HG02588 (cell line): Measurements from ENCODE around the gene PCDH17.

Source experiments
- ATAC-seq: cut with Tn5 transposase; IDR thresholded peaks from one replicate; pipeline ENCODE4 v1.9.1; 2021; ENCODE audit warnings: mild to moderate bottlenecking, moderate library complexity; ENCODE audit not compliant: unreplicated experiment

PCDH17 gene

GRCh38 chr13:57633950-57634838 lies 2.6 kb downstream of the PCDH17 start:
- ATAC-seq = no peak

- no peak for ATAC-seq
These were observed 3.3 kb downstream of the PCDH17 start for GRCh38 chr13:57634839-57635165.

GRCh38 chr13:57635541-57636085 lies 4.1 kb downstream of the PCDH17 start:
- no peak for ATAC-seq

DNA sequence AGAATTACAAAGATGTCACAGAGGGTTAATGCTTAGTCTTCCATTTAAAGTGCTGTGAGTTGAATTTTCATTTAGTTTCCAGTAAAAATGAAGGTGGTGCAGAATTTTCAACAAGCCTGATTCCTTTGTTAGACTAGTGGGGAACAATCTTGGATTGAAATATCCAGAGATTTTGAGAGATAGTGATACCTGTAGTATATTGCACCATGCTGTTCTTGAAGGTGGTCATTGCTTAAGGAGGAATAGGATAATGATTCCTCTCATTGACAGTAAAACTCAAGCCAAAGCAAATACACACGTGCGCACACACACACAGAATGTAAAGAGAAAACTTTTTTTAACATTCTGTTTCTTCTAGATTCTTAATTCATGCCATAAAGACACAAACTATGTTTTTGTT lies 5.3 kb downstream of the PCDH17 start:
- ATAC-seq = no peak

DNA sequence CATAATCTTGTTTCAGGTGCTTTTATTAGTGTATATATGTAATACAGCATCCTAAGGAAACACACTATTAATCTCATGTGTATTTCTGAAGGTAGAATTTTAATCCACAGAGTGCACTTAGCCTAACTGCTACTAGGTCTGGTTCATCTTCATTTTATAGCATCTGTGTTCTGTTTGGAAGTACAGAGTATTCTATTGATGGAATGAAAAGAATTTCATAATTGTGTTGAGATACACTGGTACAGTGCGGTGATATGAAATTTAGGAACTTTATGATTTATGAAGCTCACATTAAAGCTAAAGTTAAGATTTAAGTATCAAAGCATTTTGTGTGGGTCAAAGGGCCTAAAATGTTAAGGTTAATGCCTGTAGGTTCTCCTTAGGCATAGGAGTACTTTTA lies 6.0 kb downstream of the PCDH17 start:
- no peak for ATAC-seq

DNA sequence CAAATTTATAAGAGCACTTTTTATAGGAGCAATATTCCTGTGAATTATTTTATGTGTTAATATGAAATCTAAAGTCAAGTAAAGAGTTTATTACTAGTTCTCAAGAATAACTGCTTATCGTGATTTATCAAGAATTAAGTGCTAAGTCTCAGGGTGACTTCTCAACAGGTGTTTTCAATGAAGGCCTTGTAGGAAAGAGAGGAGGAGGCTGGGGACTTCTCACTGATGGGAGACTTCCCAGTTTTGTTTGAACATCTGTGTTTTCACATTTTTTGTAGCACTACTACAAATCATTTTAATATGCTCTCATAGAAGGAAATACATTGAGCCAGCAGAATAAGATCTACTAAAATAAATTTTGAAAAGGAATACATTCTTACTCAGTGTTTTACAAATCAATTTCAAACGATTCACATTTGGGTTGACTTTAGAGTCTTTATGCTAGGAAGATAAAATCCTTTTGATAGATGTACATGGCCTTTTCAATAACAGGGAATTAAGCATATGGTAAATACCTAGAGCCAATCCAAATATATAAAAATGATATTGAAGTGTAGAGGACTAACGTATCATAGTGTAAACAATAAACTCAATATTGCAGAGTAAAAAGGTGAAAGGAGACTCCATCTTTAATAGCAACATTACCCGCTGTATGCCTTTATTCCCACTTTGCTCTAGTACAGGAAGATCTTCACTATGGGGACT lies 6.8 kb downstream of the PCDH17 start:
- no peak for ATAC-seq

GRCh38 chr13:57640607-57641006 lies 9.1 kb downstream of the PCDH17 start:
- no peak for ATAC-seq

DNA sequence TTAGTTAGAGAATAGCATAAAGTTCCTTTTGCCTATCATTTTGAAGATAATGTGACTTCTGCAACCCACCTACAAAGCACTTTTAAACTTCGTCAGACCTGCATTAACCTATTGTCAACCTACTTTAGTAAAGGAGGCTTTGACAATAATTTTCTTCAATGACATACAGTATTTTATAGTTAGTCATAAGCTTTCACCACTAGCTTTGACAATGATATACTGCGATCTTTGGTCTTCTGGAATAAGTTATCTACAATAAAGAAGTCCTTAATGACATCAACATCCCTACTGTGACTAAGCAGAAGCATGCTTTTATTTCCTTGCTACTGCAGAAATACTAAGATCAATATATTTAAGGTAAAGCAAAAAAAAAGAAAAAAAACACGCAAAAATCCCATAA lies 9.5 kb downstream of the PCDH17 start:
- ATAC-seq = no peak

- ATAC-seq = no peak
These were observed 12.6 kb downstream of the PCDH17 start for GRCh38 chr13:57644106-57644505.

- no peak for ATAC-seq
These were observed 21.9 kb downstream of the PCDH17 start for GRCh38 chr13:57653229-57653989.

- ATAC-seq = no peak
These were observed 33.9 kb downstream of the PCDH17 start for GRCh38 chr13:57665481-57665880.

DNA sequence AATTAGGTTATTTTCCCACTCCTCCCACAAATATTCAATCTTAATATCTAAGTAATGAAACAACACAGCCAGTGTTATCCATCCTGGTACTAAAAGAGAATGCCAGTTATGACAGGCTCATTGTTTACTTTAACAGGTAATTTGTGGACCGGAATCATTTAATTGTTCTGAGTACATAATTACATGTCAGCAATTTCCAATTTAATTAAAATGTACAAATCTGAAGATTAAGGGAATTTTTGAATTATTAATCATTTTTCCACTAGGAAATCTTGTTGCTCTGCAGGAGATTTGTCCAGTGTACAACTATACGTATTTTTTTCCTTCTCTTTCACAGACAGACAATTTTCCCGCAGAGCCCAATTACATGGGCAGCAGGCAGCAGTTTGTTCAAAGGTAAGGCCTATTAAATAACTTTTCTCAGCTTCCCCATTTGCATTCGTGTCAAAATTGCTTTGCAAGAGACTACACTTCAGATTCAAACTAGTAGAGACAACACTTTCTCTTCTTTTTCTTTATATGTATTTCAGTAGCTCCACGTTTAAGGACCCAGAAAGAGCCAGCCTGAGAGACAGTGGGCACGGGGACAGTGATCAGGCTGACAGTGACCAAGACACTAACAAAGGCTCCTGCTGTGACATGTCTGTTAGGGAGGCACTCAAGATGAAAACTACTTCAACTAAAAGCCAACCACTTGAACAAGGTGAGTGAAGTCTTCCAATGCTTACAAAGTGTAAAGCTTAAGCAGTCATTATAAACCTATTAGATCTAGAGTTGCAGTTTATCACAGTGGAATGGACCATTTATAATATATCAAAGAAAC lies 34.8 kb downstream of the PCDH17 start:
- ATAC-seq = no peak

DNA sequence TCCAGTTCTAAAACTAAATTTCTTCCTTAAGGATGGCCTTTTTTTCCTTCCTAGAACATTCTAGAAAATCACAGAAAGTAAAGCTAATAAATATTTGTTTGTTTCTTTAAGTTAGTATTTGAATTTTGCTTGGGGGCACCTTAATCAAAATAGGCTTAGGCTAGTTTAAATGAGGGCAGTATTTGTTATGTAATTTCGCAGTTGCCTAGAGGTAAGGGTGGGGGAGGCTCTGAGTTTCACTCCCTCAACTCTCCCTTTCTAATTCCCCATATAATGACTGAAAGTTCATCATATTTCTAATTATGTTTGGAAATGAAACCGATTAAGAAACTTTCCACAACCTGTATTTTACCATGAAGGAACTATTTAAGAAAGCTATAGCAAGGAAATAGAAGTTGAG lies 40.6 kb downstream of the PCDH17 start:
- no peak for ATAC-seq

DNA sequence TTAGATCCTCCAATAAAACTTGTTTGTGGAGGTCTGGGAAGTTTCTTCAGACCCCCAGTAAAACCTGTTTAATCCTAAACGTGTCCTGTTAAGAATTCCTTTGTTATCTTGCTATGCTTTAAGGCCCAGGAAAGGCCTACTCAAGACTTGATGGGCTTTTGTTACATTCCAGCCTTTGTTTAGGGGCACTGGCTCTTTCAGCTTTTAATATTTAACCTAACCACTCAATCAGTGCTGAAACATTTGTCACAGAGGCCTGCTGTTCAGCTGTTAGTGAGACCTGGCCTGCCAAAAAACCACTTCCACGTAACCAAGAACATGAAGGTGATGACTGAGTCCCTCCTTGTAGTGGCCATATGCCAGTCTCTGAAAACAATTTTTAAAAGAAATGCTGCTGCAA lies 41.7 kb downstream of the PCDH17 start:
- no peak for ATAC-seq

GRCh38 chr13:57675526-57675925 lies 44.0 kb downstream of the PCDH17 start:
- no peak for ATAC-seq

DNA sequence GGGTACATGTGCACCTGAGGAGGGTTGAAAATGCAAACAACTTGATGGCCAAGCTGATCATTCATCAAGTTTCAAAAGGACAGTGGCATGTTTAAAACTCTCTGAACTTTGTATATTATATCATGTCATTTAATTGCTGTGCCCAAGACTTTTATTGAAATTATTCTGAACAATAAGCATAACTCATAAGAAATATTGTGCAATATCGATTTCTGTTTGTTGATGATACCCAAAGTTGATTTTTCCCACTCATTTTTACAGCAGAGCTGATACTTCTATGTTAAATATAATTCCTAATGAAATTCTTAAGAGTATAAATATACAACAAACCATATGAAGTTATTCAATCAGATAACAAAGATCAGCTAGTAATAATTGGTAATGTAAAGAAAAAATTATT lies 49.1 kb downstream of the PCDH17 start:
- no peak for ATAC-seq

DNA sequence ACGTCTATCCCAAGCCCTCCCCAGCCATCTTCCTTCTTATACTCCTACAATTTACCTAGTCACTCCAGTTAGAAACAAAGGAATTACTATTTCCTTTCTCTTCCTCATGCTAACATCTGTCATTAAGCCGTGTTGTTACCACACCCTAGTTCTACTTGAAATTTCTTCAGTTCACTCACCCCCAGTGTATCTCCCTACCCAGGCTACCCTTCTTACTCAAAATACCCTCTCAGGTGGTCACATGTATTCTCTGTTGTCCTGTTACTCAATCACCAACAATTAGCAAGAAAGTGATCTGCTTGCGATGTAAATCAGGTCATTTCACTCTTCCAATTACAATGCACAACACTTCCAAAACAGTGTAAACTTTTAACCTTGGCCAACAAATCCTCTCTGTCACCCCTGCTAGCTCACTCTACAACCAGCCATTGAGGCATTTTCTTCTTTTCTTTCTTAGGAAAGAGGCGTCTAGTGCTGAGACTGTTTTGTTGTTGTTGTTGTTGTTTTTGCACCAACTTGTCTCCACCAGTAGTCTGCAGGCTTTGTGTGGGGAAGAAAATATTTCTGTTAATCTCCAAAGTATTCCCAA lies 50.7 kb downstream of the PCDH17 start:
- no peak for ATAC-seq

DNA sequence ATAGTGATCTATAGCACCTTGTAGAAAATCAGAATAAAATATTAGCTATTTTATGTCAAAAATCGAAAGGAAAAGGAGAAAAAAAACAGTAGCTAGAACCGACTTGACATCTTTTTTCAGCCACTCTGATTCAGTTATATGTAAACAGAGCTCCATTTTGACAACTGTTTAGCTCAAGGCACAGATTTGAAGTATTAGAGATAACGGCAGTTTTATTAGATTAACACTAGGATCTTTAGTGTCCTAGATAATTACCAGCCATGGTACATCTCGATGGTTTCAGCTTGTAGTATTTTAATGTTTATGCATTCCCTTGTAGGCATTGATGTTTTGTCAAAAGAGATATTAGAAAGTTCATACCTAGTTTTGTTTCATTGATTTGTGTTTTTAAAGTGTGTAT lies 67.3 kb downstream of the PCDH17 start:
- ATAC-seq = no peak

DNA sequence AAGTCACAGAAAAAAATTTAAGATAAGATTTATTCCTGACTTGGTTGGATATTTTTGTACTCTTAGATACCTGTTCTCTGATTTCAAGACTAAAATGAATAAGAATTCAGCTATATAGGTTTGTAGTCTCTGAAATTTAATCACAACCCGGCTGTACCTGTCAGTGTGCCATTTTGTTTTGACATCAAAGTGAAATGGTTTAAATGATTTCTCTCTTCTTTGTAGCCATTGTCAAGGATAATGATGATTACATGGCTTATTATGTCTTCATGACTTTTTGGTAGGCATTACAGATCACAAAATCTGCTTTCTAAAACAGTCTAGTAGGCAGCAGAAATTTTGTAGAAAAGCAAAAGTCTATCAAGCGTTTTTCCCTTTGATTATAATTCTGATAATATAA lies 72.5 kb downstream of the PCDH17 start:
- no peak for ATAC-seq

DNA sequence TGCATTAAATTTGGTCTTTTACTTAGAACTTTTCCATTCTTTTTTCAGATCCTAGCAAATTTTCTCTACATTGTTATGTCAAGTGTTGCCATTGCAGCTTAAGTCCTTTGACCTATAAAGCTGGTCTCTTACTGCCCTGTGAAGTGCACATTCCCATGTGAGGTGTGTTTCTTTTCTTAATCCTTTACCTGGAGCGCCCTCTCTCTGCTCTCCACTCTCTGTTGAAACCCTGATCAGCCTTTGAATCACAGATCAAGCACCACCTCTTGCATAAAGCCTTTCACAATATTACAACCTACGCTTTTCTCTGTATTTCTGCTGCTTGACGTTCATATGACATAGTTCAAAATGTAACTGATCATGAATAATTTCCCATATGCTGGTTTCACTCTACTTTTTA lies 84.8 kb downstream of the PCDH17 start:
- ATAC-seq = no peak
